NCI-H82 (cell line): ENCODE results near the gene GPC6.

Experiments
- DNase-seq: peaks from one replicate; lab custom pipeline; 2025; lab: John Stamatoyannopoulos, UW

The GPC6 gene

DNA sequence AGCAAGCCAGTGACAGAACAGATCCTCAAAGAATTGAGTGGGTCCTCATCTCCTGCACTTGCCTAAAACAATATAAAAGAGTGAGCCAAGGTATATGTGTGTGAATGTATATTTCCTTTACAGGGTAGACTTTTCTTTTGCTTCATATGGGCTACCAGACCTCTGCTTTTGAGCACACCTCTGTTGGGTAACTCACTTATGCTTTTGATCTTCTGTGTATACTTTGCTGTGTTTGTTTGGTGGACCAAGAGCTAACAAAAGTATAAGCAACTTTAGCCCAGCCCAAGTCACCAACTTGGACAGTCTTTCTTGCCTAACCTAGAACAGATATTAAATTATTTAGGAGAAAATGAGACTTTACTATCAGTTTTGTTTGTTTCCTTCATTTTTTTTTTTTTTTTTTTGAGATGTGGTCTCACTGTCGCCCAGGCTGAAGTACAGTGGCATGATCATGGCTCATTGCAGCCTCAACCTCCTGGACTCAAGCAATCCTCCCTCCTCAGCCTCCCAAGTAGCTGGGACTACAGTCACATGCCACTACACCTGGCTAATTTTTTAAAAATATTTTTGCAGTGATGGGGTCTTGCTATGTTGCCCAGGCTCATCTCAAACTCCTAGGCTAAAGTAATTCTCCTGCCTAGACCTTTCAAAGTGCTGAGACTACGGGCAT lies 739.8 kb downstream of the GPC6 start:
- no peak for DNase-seq

DNA sequence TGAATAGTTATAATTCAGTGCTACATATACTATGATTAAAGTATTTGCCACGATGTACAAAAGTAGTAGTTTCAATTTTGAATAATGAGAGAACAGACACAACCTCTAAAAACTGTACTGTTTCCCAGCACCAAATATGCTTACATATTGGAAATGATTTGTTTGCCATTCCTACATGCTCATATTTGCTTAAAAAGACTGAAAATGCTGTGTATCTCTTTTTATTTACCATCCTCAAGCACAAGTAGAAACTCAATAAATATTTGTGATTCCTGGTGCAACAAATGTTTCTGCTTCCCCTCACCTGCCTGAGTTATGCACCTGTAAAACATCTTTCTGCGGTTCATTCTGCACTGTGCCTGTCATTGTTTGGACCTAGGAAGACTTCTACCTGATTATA lies 740.7 kb downstream of the GPC6 start:
- DNase-seq, result no peak

DNA sequence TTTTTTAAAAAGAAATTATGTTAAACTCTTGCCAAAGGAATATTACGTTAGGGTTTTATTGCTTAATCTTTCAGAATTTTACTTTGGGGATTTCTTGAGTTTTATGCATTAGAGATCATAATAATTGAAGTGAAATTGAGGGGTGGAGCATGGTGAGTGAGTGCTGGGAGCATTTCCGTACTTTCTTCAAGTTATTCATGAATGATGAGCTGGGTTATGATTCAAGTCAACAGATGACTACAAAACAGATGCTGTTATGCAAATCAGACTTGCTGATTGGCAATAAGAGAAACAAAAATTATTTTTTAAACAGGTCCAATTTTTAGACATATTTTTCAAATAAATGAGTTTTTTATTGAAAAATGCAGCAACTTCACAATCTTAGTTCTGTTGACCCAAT lies 748.6 kb downstream of the GPC6 start:
- no peak for DNase-seq

DNA sequence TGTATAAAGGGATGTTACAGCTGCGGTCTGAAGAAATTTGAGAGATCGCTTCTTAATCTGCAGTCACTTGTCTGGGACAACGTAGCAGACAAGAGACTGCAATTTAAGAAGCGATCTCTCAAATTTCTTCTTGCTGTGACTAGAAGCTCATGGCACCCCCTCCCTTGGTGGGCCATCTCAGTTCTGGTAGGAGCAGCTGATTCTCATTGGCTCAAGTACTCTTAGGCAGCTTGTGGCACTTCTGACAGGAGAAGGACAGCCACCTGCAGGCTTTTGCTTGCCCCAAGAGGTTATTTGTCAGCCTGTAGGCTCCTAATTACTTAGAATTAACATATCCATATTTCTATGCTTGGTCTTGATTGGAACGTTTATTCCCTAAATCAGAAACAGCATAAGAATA lies 749.9 kb downstream of the GPC6 start:
- DNase-seq, result peak; percentile 23

DNA sequence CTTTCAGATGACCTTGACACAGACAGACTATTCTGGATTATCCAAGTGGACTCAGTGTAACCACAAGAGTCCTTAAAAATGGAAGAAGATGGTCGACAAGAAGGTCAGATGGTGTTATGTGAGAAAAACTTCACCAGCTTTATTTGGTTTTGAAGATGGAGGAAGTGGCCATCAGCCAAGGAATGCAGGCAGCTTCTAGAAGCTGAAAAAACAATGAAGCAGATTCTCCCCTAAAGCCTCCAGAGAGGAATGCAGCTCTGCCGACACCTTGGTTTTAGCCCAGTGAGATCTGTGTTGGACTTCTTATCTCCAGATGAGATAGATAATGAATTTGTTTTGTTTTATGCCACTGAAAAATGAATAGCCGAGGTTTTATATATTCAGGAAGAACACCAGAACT lies 751.4 kb downstream of the GPC6 start:
- no peak for DNase-seq

DNA sequence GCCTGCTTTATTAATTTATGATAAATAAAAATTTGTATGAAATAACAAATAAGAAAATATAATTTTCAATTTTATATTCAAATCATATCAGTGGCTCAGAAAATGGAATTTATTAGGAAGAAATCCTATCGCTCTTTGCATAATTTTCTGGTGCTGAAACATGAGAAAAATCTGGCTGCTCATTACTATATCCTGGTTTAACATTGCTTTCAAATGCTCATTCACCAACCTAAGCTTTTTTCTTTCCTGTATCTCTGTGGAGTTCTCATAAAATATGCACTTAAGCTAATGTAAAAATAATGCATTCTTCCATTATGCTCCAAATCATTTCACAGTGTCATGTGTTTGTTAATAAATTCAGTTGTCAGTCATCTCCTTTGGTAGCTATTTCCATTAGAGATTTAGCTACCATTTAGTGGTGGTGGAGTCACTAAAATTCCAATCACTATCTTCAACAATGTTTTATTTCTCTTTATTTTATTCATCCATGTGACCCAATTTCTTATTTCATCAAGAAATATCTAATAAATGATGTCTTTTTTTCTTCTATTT lies 754.9 kb downstream of the GPC6 start:
- no peak for DNase-seq

DNA sequence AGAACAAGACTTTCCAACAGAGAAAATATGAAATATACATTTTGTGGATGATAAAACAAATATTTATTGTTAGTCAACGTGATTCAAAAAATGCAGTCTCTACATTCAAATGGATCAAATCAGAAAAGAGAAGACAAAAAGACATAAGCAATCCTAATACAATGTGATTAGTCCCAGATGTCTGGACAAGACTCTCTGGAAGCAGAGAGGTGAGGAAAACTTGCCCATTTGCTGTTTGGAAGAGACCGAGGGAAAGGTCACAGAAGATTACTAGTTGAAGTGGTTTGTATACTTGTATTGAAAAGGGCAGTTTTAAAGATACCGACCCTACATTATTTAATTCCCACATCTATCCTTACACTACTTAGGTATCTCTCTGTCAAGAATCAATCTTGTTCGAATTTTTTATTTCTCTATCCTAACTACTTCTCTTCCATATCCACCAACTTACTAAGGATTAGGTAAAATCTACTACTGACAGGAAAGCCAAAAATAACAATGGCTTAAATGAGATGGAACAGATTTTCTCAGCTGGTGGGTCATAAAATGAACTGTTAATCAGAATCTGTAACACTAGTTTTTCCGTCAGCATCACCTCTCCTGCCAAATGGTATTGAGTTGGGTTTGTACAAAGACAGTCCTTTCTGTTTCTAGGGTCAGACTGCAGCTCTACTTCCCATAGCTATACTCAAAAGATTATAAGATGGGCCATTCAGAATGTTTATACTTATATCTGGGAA lies 755.7 kb downstream of the GPC6 start:
- no peak for DNase-seq

DNA sequence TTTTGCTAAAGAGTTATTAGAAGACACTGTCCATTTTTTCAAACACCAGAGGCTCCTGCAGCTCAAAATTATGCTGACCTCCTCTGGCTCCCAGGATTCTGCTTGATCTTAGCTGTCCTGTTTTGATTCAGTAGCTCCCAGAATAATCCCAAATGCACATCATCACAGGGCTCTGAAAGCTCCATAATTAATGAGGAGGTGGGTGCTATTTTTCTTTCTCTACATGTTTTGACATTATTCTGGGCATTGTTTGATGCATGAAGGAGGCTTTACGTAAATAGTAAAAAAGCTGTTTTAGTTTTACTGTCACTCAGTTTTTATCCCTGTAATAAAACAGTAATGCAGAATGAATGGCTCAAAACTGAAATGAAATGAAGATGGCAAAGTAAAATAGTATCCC lies 757.4 kb downstream of the GPC6 start:
- no peak for DNase-seq

DNA sequence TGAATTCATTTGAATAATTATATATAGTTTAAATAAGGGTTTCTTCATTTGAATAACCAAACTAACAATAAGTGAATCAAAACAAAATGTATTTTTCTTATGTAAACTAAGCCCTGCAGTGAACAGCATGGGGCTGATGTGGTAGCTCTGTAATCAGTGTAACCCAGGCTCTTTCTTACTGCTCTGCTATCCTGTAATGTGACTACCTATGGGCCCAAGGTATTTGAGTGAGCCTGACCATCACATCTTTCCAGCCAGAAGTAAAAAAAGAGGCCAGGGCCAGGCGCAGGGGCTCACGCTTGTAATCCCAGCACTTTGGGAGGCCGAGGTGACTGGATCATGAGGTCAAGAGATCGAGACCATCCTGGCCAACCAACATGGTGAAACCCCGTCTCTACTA lies 758.3 kb downstream of the GPC6 start:
- no peak for DNase-seq

DNA sequence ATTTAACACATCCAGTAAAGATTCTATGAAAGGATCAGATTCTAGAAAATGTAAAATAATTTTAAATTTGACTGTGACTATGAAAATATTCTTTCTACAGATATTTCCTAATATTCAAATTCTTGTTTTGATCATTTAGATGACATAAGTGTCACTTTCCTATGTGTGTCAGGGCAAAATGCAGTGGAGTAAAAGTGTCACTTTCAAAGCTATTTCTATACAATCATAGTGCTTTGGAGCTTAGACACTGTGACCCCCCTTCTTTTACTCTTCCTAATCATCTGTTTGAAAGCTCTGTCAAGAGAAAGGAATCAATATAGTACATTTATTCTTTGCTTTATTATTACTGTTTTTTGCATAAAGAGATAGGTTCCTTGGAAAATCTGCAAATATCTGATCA lies 760.9 kb downstream of the GPC6 start:
- no peak for DNase-seq

DNA sequence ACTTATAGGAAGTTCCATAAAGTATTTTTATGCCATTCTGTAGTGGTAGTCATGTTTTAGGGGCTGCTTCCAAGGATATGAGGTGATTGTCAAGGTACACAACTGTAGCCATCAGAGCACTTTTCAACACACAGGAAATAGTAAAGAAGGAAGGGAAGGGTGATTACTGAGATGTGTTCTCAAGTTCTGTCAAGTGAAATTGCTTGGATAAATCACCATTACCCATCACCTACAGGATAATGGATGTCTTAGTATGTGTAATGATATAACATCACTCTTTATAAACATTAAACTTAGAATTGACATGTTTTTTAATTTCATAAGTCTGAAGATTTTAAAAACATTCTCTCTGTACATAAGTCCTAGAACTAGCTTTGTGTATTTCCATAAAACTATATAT lies 765.0 kb downstream of the GPC6 start:
- no peak for DNase-seq

DNA sequence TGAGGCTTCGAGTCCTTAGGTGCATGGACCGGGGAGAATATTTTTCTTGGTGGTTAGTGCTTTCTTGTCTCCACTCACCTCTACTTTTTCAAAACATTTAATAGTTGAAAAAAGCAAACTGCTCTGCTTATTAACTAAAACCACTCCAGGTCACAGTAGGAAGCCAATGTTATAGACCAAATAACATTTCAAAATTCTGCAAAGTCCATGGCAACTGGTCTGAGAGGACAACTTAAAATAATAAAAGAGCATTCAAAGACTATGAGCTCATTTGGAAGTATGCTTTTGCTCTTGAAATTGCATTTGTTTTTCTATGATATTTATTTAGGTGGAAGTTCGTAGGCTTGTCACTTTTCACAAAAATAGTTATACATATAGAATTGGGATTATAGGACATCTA lies 769.9 kb downstream of the GPC6 start:
- no peak for DNase-seq

DNA sequence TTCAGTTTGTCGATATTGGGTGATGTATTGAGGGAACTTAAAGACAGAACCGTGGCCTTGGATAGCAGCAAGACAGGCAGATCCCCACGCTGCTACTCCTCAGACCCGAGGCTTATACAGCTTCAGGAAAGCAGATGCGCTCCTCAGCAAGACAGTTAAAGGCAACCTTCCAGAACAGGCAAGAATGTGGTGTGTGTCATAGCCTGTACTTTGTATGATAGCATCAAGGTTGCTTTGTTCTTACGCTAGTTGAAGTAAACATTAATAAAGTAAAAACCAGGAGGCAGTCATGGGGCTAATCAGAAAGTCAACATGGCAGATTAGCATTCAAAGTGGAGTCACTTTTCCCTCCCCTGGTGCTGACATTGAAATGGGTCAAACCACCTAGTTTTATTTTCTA lies 779.7 kb downstream of the GPC6 start:
- no peak for DNase-seq

DNA sequence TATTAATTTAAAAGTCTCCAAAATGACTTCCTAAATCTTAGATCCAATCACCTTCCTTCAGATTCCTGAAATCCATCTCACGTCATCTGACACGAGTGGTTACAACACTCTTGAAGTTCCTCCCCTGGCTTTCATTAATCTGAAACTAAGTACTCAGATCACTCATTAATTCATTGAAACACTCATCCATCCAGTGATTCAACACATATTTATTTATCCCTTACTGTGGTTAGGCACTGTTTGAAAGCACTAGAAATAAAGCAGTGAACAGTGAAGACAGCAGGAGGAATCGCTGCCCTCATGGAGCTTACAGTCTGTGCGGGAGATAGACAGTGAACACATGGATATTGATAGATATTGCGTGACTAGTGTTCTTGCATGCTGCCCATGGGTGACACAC lies 780.5 kb downstream of the GPC6 start:
- DNase-seq, result no peak

DNA sequence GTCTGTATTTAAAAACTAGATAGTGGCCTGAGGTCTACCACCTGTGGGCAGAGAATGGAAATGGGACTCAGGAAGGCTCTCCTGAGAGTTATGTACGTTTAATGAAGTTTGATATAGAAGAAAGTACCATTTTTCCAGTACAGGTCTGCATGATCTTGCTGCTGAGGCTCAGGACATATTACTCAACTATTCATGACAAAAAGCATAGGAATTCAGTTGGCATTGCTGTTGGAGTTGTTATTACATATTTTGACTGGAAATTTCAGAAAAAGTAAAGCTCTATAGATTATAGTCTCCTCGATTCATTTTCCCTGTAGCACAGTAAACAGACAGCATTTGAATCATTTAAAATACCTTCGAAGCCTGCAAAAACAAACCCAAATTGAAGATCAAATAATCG lies 783.1 kb downstream of the GPC6 start:
- DNase-seq, result no peak

DNA sequence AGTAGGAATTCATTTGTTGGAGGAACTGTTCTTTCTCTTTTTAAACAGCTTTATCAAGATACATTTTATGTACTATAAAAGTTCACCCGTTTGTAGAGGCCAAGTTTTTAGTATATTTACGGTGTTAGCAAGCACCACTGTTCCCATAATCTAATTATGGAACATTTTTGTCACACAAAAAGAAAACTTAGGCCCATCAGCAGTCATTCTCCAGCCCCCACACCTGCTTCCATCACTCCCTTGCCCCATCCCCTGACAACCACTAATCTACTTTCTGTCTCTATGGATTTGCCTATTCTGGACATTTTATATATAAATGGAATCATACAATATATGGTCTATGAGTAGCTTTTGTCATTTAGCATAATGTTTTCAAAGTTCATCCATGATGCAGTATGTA lies 787.9 kb downstream of the GPC6 start:
- DNase-seq, result no peak

DNA sequence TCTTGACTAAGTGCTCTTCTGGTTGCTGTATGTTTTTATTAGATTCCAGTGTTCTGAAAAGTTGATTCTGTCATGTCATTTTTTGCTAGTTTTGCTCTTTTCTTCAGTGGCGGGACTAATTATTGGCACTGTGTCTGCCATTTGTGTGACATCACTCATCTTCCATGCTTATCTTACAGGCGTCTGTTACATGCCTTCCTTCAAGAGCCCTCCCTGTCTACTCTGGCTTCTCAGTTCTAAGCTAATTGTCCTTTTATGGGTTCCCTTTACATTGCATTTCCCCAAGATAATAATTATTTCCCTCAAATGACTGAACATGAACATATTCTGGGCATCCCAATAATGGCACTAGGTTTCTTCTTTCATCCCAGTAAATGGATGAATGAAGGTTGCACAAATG lies 793.8 kb downstream of the GPC6 start:
- DNase-seq, result no peak

DNA sequence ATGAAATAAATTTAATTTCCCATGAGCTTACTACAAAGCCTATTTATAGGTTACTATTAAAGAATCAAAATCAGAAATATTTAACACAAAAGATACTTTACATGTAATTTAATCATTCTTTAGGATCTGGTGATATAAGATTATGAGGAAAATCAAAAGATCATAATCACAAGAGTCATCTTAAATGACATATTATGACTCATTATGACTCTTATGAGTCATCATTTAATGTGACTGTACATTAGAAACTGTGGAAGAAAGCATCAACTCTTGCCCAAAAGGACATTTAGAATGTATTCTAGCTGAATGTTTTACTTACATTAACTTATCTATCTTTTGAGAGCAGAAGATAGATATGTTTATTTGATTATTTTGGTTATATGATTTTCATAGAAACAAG lies 794.2 kb downstream of the GPC6 start:
- no peak for DNase-seq

DNA sequence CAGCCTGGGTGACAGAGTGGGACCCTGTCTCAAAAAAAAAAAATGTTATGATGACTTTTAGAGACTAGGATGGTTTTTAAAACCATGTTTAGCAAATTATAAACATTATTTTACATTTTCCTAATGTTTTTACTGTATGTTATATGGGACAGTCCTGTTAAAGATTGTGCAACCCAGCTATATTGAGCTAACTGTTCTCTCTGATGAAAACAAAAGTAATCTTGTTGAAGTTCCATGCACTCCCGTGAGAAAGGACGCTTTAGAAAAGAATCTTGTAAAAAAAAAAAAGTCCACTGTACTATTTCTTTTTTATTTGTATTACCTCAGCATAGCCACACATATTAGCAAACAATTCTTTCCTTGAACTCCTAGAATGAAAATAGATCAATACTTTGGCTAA lies 801.6 kb downstream of the GPC6 start:
- no peak for DNase-seq

DNA sequence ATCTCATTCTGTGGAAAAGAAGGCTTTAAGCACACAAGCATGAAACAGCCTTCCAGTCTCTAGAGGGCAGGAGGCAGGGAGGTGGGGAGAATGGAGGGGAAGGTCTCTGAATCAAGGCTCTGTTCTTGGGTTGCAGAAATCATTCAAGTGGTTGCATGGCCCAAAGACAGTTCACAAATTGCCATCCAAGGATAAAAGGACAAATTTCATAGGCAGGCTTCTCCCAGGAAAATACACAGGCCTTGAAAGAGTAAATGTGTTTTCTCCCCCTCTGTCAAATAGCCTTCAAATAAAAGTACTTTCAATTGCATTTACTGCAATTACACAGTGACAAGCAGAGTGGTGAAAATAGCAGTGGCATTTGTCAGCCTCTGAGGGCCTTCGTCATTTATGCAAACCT lies 802.0 kb downstream of the GPC6 start:
- no peak for DNase-seq

DNA sequence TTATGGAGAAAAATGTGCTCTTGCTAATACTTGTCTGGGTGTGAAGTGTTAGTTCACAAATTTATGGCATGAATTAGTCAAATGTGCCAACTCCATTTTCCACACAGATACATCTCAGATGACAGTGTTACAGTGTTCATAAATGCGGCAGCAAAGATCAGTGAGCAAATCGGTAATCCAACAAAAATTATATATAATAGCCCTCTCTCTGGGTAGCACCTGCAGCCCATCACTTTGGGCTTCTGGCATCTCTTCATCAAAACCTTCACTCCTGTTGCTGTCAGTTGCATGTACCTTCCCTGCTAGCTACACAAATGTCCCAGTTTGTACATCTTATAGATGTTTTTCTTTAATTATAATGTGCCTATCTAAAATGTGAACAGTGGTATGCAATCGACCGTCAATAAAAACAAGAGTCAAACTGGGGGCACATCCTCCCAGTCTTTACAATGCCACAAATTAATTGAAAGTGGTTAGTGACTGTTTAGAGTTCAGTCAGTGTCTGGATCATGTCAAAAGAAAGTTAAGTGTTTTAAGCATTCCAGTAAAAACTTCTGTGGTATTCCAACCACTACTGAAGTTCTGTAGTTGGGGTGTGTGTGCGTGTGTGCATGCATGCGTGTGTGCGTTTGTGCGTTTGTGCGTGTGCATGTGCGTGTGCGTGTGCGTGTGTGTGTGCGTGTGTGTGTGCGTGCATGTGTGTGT lies 804.0 kb downstream of the GPC6 start:
- no peak for DNase-seq

DNA sequence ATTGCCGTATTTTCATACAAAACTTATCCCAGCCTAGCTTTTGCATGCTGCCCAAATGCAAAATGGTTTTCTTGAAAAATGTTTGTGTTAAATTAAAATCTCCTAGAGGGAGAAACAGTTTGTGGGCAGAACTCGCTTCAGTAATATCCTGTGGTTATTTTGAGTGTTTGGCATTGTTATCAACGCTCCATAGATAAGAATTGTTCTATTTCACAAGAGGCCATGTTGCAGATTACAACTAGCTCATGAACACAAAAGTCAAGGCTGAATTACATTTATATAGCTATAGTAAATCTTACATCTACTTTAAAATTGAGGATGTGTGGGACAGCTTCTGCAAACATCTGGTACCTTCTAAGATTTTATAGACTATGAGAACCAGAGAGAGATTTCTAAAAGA lies 805.0 kb downstream of the GPC6 start:
- DNase-seq, result no peak

DNA sequence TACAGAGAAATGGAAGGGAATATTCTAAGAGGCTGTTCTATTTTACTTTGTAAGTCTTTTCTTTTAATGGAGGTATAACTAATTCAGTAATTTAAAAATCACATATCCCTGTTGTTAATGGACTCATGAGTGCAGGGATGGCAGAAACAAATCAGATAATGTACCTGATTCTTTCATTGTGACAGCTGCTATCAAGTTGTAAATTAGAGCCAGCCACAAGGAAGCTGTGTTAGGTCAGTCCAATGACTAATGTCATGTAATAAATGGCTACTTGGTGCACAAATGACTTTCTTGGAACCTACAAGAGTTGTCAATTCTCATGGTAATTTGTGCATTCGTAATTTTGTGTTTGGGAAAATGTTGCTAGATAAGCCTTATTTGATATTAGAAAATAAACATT lies 806.5 kb downstream of the GPC6 start:
- no peak for DNase-seq
